HG02798 (cell line): Measurements from ENCODE around the gene ARHGAP22.
A peak's percentile ranks its signal among the peaks of the same experiment; 100 is the strongest.

ENCODE experiments used
- ATAC-seq: cut with Tn5 transposase; IDR thresholded peaks from one replicate; pipeline ENCODE4 v1.9.1; 2021; ENCODE audit warnings: mild to moderate bottlenecking; ENCODE audit not compliant: unreplicated experiment, poor library complexity

ARHGAP22 gene

DNA sequence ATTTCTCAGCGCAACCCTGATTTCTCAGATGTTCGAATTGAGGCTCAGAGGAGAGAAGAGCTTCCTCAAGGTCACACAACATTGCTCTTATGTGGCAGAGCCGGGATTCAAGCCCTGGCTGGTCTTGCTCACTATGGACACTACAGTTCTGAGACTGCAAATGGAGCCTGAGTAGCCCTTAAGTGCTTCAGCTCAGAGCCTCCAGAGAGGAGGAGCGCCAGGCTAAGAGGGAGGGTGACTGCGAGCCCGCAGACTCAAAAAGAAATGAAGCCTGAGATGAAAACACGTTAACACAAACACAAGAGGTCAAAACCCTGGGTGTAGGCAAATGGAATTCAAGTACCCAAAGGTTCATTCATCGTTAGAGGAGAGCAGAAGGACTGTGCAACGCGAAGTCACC is 13.9 kb downstream of the ARHGAP22 start:
- no peak for ATAC-seq

DNA sequence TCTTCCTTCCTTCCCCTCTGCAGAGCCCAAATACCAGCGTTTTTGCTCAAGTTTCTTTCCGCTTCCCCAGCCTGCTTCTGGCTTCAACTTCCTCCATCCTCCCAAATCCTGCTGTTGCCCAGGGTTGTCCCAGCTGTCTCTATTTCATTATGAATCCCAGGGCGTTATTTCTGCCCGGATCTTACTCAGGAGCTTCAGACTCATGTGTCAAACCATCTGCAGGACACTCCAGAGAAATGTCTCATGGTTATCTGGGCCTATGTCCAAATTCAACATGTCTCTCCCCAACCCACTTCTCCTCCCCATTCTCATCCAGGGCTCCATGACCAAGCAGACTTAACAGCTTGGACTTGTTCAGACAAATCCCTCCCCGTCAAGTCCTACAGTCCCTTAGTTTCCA is 15.6 kb downstream of the ARHGAP22 start:
- ATAC-seq: no peak

DNA sequence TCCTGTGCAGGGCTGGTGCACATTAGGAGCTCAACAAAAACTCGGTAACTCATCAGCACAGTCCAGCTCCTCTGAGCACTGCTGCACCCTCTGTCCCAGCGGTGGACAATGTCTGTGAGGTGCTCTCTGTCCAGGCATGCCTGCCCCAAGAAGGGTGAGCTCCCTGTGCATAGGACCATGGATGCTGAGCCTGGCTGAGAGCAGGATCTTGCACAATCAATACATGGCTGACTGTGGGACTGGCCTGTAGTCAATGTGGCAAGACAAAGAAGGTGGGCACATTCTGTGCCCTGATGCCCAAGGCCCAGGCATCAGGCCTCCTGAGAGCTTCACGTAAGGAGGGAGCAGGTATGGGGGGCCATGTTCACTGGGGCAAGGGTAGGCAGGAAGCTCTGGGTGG is 17.1 kb downstream of the ARHGAP22 start:
- no peak for ATAC-seq

DNA sequence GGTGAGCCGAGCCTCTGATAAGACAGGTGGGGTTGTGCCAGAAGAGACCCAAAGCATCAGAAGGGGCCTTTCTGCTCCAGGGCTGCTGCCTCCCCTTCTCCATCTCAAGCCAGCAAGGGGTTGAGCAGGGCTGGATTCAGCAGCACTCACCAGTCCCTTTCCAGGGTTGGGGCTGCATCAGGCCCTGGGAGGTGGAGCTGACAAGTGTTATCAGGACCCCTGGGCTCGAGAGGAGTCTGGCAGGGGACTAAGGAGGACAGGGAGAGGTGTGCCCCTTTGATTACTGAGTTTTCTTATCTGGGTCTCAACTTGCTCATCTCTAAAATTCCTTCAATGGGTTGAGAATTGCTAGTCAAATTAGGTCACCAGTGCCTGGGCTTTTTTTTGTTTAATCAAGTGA is 17.8 kb downstream of the ARHGAP22 start:
- ATAC-seq: no peak

DNA sequence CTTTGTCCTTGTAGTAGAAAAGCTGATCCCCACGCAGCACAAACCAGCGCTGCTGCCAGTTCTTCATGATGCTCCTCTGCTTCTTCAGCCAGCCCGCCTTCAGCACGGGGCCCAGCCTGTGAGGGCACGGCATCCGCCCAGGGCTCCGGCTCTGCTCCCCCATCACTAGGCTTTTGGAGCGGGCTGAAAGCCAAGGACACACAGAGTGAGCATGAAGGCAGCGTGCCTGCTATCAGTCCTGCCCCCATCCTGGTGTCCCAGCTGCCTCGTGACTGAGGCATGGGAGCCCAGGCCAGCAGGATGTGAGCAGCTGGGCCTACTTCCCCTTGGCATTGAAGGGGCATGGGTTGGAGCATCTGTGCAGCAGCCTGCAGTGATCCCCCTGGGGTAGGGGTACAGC is 21.9 kb downstream of the ARHGAP22 start:
- ATAC-seq: no peak

DNA sequence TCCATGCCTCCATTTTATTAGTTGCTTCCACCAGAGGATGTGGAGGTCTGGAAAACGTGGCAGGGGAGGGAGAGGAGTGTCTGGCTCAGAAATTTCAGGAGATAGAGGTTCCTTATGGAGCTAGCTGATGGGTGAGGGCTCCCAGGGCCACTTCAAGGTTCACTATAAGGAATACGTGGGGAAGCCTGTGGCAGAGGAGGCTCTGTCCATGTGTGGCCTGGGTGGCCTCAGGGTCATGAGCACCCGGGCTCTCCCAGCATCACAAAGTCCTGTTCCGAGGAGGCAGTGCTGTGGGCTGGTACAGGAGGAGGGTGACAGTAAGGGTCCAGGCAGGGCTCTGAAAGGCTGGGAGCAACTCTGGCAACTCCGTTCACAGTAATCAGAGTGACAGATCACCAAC is 24.6 kb downstream of the ARHGAP22 start:
- no peak for ATAC-seq

DNA sequence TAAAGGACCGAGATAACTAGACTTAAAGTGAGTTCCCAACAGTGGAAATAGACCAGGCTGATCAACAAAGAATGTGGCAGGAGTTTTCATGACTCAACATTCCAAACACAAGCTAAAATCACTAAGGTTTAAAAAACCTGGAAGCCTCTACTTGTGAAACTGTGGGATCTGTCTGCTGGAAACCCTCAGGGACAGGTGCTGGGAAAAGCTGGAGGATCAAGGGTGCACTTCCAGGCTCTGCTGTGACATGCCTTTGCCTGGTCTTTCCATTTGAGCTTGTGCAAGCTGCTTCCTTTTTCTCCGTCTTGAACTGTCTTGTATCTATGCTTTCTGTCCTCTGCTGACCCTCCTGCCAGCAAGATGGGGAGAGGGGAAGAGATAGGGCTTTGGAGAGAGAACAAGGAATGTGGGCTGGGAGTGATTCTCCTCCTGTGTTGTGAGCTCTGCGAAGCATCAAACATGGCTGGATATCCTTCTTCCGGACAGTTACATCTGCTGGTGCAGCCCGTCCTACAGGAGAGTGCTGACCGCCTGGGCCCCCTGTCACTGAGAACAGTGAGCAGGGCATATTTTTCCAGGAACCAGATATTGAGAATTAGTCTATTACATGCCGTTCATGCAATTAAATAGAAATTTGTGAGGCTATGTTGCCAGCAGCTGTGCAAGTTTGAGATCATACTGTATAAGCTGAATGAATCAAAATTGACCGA is 25.5 kb downstream of the ARHGAP22 start:
- ATAC-seq: no peak

DNA sequence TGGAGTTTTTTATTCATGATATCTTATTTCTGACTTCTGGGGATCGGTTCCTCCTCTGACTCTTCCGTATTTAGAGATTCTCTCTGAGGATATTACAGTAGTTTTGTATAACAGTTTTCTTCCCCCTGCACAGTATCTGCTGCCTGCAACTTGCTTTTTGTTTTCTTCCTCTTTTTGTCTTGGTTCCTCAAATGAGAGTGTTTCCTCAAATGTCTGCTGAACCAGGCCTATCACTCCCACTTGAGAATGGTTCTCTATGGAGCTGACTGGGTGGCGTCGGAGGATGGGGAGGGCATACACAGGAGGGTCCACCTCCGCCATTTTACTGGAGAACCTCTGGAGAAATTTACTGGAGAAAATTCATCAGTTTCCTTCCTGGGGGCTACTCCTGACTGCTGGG is 27.7 kb downstream of the ARHGAP22 start:
- no peak for ATAC-seq

DNA sequence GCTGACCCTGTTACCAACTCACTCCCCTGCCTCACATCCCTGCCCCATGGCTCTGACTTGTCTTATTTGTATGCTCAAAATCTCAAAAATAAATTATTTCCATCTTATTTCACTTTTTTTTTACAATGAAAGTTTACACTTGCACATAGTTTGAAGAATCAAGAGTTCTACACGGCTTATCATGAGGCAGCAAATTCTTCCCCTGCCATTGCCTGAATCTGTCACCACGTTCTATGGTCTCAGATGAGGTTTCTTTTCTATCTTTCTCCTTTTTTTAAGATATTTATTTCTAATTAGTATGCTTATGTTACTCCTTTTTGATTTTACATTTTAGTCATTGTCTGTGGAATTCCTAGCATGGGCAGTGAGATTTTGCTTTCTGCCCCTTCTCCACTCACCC is 28.4 kb downstream of the ARHGAP22 start:
- no peak for ATAC-seq

DNA sequence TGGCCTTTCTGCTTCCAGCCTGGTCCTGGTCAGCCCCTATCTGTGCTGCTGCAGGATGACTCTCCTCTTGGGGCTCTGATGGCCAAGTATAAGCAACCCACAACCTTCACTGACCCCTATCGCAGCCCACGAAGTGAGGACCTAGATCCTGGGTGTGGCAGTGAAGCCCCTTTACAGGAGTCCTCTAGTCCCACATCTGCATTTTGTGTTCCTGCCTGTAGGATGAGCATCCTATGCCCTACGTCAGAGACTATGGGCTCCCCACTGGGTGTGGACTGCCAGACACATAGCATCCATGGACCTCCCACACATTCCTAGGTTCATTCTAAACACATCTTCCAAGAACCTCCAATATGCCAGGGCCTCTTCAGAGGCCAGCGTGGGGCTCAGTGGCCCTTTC is 29.0 kb downstream of the ARHGAP22 start:
- ATAC-seq: no peak

DNA sequence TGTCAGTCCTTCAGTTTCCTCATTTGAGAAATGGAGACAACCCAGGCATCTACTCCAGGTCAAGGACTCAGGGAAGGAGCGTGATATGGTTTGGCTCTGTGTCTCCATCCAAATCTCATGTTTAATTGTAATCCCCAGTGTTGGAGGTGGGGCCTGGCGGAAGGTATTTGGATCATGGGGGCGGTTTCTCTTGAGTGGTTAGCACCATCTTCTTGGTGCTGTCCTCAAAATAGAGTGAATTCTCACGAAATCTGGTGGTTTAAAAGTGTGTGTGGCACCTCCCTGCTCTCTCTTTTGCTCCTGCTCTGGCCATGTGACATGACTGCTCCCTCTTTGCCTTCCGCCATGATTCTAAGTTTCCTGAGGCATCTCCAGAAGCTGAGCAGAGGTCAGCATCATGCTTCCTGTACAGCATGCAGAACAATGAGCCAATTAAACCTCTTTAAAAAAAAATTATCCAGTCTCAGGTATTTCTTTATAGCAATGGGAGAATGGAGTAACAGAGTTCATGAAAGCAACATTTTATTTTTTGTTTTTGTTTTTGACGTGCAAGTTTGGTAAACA is 30.0 kb downstream of the ARHGAP22 start:
- peak; percentile 29 for ATAC-seq

DNA sequence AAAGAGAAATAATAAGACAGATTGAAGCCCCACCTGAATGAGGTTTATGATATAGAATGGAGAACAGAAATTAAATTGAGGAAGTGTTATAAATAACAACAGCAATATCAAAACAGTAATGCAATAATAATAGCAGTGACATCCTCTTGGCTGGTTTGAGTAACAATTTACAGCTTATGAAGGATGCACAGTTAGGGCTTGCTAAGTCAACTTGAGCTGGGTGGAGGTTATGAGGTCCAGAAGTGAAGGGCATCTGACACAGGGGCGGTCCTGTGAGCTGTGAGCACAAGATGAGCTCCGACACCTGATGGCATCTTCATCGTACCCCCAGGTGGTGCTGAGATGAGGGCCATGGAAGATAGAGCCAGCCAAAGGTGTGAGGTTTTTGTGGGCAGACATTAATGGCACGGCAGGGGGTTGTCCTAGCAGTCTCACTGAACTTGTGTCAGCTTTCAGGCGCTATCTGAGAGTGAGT is 30.5 kb downstream of the ARHGAP22 start:
- peak; percentile 34 for ATAC-seq

DNA sequence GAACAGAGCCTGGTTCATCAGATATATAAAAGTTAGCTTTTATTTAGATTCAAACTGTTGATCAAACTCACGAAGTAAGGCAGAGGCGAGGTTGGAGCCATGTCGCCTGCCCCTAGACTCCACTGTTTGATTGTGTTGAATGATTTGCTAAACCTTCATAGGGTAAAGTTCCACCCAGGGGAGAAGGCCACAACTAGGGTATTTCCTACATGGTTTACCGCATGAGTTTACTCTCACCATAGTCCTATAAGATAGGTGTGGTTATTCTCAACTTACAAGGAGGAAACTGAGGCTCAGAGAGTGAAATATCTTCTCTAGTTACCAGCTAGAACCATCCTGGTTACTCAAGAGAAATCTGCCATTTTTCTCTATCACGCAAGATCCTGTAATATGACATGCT is 31.8 kb downstream of the ARHGAP22 start:
- ATAC-seq: peak; percentile 47

DNA sequence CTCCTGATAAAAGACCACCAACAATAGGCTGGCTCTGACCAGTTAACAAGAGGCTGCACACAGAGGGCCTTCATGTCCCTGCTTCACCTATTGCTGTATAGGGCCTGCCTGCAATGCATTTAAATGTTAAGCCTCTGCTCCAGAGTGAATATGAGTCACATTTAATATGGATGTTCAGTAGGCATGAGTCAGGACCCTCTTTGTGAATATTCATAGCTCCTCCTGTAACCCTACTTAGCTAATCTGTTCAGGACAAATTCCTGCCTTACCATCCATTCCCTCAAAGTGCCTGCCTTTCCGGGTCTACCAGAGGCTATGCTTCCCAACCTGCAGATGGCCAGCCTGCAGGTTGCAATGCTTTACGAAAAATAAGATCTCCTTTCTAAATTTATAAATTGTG is 32.5 kb downstream of the ARHGAP22 start:
- no peak for ATAC-seq

DNA sequence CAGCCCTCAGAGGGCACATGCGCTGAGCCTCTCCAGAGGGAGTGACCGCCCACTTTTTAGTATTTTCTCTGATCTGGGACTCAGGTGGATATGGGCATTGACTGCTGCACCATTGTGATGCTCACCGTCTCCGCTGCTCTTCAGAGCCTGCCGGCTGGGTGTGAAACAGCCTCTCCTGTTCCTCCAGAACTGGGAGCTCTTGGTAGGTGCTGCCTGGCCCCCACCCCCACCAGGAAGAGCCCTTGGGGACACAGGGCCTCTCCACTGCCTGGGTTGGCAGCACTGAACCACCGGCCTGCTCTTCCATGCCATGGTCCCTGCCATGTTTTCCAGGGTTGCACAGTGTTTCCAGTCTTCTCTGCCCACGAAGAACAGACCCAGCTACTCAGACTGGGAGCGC is 36.3 kb downstream of the ARHGAP22 start:
- no peak for ATAC-seq

DNA sequence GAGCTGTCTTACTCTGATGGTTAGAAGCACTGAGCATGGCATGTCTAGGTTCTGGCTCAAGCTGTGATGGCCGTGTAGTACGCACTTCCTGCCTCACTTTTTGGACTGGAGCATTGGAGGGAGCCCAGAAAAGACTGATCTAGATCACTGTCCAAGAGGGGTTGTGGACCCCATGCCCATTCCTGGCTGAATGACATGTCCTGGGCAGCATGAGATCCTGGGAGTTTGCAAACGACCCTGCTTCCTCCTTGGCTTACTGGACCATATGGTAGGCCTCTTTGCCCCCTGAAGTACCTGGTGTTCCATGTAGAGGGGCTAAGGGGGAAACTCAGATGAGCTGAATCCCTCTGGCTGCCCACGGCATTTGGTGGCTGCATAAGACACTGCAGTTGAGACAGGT is 36.7 kb downstream of the ARHGAP22 start:
- ATAC-seq: no peak

DNA sequence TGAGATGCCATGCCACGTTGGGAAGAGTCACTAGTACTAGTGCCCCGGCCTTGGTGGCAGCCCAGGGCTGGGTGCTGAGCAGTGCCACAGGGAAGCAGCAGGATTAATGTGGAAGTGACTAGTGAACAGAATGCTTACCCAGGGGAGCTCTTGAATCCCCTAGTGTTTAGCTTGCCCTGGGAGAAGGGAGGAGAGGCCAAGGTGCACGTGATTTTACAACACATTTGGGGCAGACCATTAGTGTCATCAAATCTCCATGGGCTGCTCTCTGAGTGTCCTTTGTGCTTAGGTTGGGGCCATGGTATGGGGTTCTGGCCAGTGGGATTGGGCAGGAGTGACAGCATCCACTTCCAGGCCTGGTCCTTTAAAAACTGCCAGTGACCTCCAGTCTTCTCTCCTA is 37.5 kb downstream of the ARHGAP22 start:
- ATAC-seq: no peak

DNA sequence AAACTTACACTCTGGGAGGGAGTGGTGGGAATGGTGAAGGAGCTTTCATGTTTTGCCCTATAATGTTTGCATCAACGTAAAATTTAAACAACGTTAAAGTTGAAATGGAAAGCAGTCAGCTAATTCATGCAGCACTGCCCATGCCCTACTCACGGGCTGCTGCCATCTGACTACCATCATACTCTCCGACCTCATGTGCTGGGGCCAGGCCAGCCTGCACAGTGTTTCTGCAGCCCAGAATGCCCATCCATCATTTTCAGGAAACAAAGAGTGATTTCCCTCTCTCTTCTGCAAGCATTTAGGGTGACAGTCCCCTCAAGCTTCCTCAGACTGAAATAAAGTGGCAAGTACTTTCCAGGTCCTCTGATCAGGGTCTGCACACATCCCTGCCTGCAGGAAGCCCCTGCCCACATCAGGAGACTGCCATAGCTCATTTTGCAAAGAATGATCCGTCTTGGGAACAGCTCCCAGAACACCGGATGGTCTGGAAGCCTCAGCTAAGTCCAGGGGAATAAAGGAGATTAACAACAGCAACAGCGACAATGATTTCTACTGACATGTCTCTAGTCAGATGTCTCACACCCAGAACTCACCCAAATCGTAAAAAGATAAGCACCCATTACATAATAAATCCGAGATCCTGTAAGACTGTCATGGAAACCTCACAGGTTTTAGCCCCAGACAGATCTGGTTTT is 40.3 kb downstream of the ARHGAP22 start:
- no peak for ATAC-seq

DNA sequence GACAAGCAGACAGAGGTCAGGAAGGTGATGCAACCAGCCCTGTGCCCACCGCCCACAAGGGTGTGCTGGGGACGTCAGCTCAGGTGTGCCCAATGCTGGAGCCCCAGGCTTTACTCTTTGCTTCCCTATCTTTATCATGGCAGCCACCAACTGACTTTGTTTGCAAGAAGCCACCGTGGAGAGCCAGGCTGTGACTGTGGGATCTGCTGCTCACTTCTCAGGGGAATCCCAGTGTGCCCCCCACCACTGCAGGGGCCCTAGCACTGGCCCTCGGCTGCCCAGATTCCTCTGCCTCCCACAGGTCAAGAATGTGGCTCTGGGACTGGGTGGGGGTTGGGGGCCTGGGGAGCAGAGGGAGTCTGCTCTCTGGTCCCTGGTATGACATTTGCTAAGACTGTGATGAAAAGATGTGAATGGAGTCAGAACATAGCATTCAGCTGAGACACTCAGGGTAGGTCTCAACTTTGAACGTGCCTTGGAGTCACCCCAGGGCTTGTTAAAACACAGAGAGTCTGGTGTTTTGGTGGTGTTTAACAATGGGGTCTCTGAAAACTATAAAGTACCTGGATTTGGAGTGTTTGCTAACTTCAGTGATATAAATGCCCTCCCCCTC is 47.3 kb downstream of the ARHGAP22 start:
- ATAC-seq: no peak

DNA sequence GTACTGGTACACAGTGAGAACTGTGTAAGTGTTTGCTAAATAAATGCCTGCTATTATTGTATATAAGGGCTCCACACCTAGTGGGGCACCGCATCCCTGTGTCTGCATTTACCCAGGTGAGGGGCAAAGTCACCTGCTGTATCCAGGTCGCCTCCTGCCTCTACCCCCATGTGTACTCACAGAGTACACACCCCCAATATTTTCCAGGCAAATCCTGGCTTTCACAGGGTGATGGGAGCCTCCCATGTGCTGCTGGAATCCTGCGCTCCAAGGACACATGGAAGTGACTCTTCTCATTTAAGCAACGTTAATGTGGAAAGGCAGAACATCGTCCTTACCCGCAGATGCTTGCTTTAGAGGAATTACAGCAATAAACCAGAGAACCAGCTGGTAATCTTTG is 48.2 kb downstream of the ARHGAP22 start:
- no peak for ATAC-seq

DNA sequence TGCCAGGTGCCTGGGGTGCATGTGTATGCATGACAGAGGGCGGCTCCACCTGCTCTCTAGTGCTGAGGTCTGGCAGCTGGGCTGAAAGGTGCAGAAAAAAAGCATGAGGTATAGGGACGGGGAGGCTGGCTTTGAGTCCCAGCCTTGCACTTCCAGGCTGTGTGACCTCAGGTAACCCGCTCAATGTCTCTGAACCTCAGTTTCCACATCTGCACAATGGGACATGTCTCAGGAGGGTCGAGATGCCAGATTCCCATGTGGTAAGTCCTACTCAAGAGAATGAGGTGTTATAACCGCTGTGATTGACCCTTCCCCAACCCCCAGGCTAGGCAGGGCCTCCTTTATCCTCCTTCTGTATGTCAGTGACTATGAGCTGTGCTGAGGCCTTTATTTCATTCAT is 48.8 kb downstream of the ARHGAP22 start:
- no peak for ATAC-seq
